Measurements from ENCODE around the gene ASTN2.

Gene ASTN2

GRCh38 chr9:117414220-117414905 is 494 bp downstream of the ASTN2 start:
- DNase-seq, result no peak

GRCh38 chr9:117413346-117414219 is 1.3 kb downstream of the ASTN2 start:
- DNase-seq, result no peak

GRCh38 chr9:117412841-117413240 is 2.0 kb downstream of the ASTN2 start:
- no peak for DNase-seq

GRCh38 chr9:117412006-117412715 is 2.7 kb downstream of the ASTN2 start:
- DNase-seq, result no peak

- DNase-seq, result no peak
These were observed 3.3 kb downstream of the ASTN2 start for GRCh38 chr9:117411547-117411946.

GRCh38 chr9:117409321-117409720 is 5.5 kb downstream of the ASTN2 start:
- DNase-seq, result no peak

GRCh38 chr9:117407436-117408022 is 7.3 kb downstream of the ASTN2 start:
- DNase-seq, result no peak

- no peak for DNase-seq
These were observed 8.7 kb downstream of the ASTN2 start for GRCh38 chr9:117405950-117406705.

- DNase-seq, result no peak
These were observed 11.0 kb downstream of the ASTN2 start for GRCh38 chr9:117403848-117404247.

- DNase-seq, result no peak
These were observed 11.4 kb downstream of the ASTN2 start for GRCh38 chr9:117403403-117403811.

- no peak for DNase-seq
These were observed 14.7 kb downstream of the ASTN2 start for GRCh38 chr9:117400171-117400570.

GRCh38 chr9:117395151-117395650 is 19.7 kb downstream of the ASTN2 start:
- DNase-seq, result no peak

GRCh38 chr9:117394655-117395054 is 20.2 kb downstream of the ASTN2 start:
- no peak for DNase-seq

- DNase-seq, result no peak
These were observed 21.9 kb downstream of the ASTN2 start for GRCh38 chr9:117392992-117393391.

- no peak for DNase-seq
These were observed 27.4 kb downstream of the ASTN2 start for GRCh38 chr9:117387422-117387821.

GRCh38 chr9:117379341-117379740 is 35.5 kb downstream of the ASTN2 start:
- DNase-seq, result no peak

- DNase-seq, result no peak
These were observed 37.8 kb downstream of the ASTN2 start for GRCh38 chr9:117377046-117377445.

- DNase-seq, result no peak
These were observed 38.9 kb downstream of the ASTN2 start for GRCh38 chr9:117375956-117376355.

GRCh38 chr9:117374076-117374725 is 40.7 kb downstream of the ASTN2 start:
- no peak for DNase-seq

- DNase-seq, result no peak
These were observed 46.1 kb downstream of the ASTN2 start for GRCh38 chr9:117368684-117369230.

- DNase-seq, result no peak
These were observed 49.4 kb downstream of the ASTN2 start for GRCh38 chr9:117365438-117365837.

All from activated CD4-positive, alpha-beta T cell treated with anti-CD3 and anti-CD28 coated beads for 4 hours (primary cell).